Heart left ventricle (tissue), 16 donors: ENCODE data around the gene CBX7. TPM values are rescaled to one million over a fixed set of nuclear protein-coding genes. Genes with fewer than 3 reads are reported as not detected.

ENCODE experiments used
- ATAC-seq, 4 donors: fragments of 200-7000 bp; cut with Tn5 transposase; one replicate each; pipeline ENCODE4 v1.9.1; 2020 to 2022; ENCODE audit warnings: moderate library complexity in 4 of 4, mild to moderate bottlenecking in 3 of 4, moderate number of reproducible peaks in 1 of 4
- DNase-seq, 5 donors: peaks; one replicate each; pipeline ENCODE4 v3.0.0-alpha.2; 2020
- H3K27ac ChIP-seq, 12 donors: fragments of 200-600 bp; sonication (generic) in 4 of 12; one replicate each; pipeline versions ENCODE4 v1.5.0 to v1.8.0; 2016 to 2022; ENCODE audit warnings: mild to moderate bottlenecking in 2 of 12
- H3K27me3 ChIP-seq, 9 donors: fragments of 200-600 bp; sonication (generic) in 2 of 9; one replicate each; pipeline versions ENCODE4 v1.5.1 to v1.8.0; 2016 to 2022; ENCODE audit warnings: mild to moderate bottlenecking in 3 of 9
- H3K36me3 ChIP-seq, 9 donors: fragments of 200-600 bp; sonication (generic) in 2 of 9; one replicate each; pipeline versions ENCODE4 v1.5.0 to v1.8.0; 2018 to 2022; ENCODE audit warnings: mild to moderate bottlenecking in 2 of 9
- H3K4me1 ChIP-seq, 12 donors: fragments of 200-600 bp; sonication (generic) in 4 of 12; one replicate each; pipeline versions ENCODE4 v1.5.0 to v1.8.0; 2016 to 2022; ENCODE audit warnings: mild to moderate bottlenecking in 3 of 12
- H3K4me3 ChIP-seq, 12 donors: fragments of 200-600 bp; sonication (generic) in 4 of 12; one replicate each; pipeline versions ENCODE4 v1.5.0 to v1.8.0; 2017 to 2022; ENCODE audit warnings: mild to moderate bottlenecking in 9 of 12, moderate library complexity in 4 of 12
- H3K9me3 ChIP-seq, 12 donors: fragments of 200-600 bp; sonication (generic) in 4 of 12; one replicate each; pipeline versions ENCODE4 v1.5.0 to v1.8.0; 2016 to 2022; ENCODE audit warnings: mild to moderate bottlenecking in 1 of 12
- CTCF ChIP-seq, 12 donors: fragments of 200-600 bp; sonication (generic) in 4 of 12; IDR thresholded peaks; one replicate each; pipeline versions ENCODE4 v1.5.0 to v1.8.0; 2018 to 2022; ENCODE audit warnings: antibody characterized with exemption in 12 of 12, mild to moderate bottlenecking in 5 of 12
- POLR2A ChIP-seq, 2 donors: fragments of 450-650 bp; IDR thresholded peaks; one replicate each; pipeline ENCODE4 v1.6.1; 2017; ENCODE audit warnings: antibody characterized with exemption in 2 of 2, mild to moderate bottlenecking in 2 of 2, moderate library complexity in 2 of 2
- WGBS, 4 donors: extraction: QIAGEN DNeasy Blood & Tissue Kit in 2 of 4; methylation state at CpG; one replicate each; pipeline versions ENCODE4 v1.1.5 to v1.1.7; 2013 to 2018; 5-methylcytosine and 5-hydroxymethylcytosine counted together
- intact Hi-C, 10 donors: fragments of 100-400 bp; cut with DNase I; formaldehyde crosslinking; loops; one replicate each; pipeline versions ENCODE4 v1.11.1 to v1.14.2; 2022
- polyA plus RNA-seq, 2 donors: library from polyadenylated mRNA; stranded (reverse); fragments of 200-250 nt; gene quantifications; one replicate each; pipeline ENCODE4 v1.2.3, GENCODE V29; 2013
- total RNA-seq, 9 donors: library from RNA; depleted of rRNA in 2 of 9; stranded (reverse); fragments of >200 nt in 2 of 9; fragmentation: NEBNext Ultra II Directional in 3 of 9; extraction: Animal tissue kit (Norgen Biotek cat#: 25700) in 3 of 9; gene quantifications; one replicate each; pipeline versions ENCODE4 v1.1.0 to v1.2.4, GENCODE V29; 2016 to 2023
- donor health status: ischemic (EF 13 %, LVEDD 7.1; RV severe dilation, severe dysfunction).
- donor health status: healthy with polysubstance abuse.
- donor health status: DM: no; HTN: yes; CAD: no.
- donor health status: DM: no; HTN: no; CAD: no.
- donor health status: ischemic (EF 25% LVEDD 6.9; RV normal size, moderate dysfunction).
- donor health status: ischemic (EF 25% LVEDD 5.7; RV mildly dilated, moderate dysfunction).
- donor health status: healthy.
- donor health status: DM: yes; HTN: yes; CAD: no.
- donor health status: ischemic (EF 35%, LVEDD 5.7; RV mildly dilated, moderate dysfunction).
- donor health status: nonischemic (EF 11% LVEDD 7.7; RV severe dilation, severe dysfunction).
- donor health status: DM: yes; HTN: yes; CAD: no.
- donor health status: PGD.
- donor health status: ischemic (EF 29% LVEDD 5.4; RV normal size, mild dysfunction).
- donor health status: nonischemic (EF 23%, LVEDD 6.1; RV moderate dilation, normal function).

Gene CBX7
- total and polyA plus RNA-seq, 11 donors = 48.3 to 187 (median 69.8) TPM

- Histone ChIP-seq H3K27me3 (no peaks in the 10 kb centered on the region), H3K4me3 (no peak overlapping the region), H3K4me1 (peaks cover 0 to 28% (median 15%) of the 10 kb centered on the region in 12 donors), H3K27ac (peak overlapping the region in 1 of 12 donors; percentile 43), H3K9me3 (no peaks in the 10 kb centered on the region), H3K36me3 (peaks cover 0 to 30% (median 14%) of the 10 kb centered on the region in 9 donors)
- ATAC-seq (no peak), DNase-seq (no peak)
- no peak for TF ChIP-seq CTCF (IDR thresholded peaks at IDR 0.05)
- TF ChIP-seq POLR2A (IDR thresholded peaks at IDR 0.05) = no peak
- intact Hi-C loops = loop anchor here in 1 of 10 donors (10.0 kb wide), 1 partner anchor 365 kb away; no protein-coding TSS in a partner anchor
- WGBS, 4 donors = 87 to 93% (median 90%) methylated on average over 8 of the region's 8 CpGs
Observed at GRCh38 chr22:39130152-39130704, 22.3 kb downstream of the CBX7 start.

GRCh38 chr22:39129746-39130145 lies 22.7 kb downstream of the CBX7 start:
- no peaks in the 10 kb centered on the region for H3K27me3 ChIP-seq
- intact Hi-C loops = loop anchor here in 4 of 10 donors (10.0 kb wide), 3 partner anchors 255 to 365 kb away; partner anchors contain the start of gene CBX6 (in 1 of the 4)
- 88 to 92% (median 90%) methylated on average over 9 of the region's 9 CpGs for WGBS, 4 donors
- peaks cover 0 to 30% (median 14%) of the 10 kb centered on the region in 9 donors for H3K36me3 ChIP-seq
- TF ChIP-seq POLR2A (IDR thresholded peaks at IDR 0.05) = no peak
- no peak for TF ChIP-seq CTCF (IDR thresholded peaks at IDR 0.05)
- peaks cover 0 to 23% (median 15%) of the 10 kb centered on the region in 12 donors for H3K4me1 ChIP-seq
- H3K4me3 ChIP-seq = no peak overlapping the region
- ATAC-seq (no peak), DNase-seq (no peak)
- H3K9me3 ChIP-seq = no peaks in the 10 kb centered on the region
- H3K27ac ChIP-seq = peak overlapping the region in 1 of 12 donors; percentile 43

- WGBS, 4 donors = 89 to 94% (median 94%) methylated on average over 4 of the region's 4 CpGs
- Histone ChIP-seq H3K4me3 (no peak overlapping the region), H3K4me1 (peaks cover 0 to 22% (median 15%) of the 10 kb centered on the region in 12 donors), H3K27me3 (no peaks in the 10 kb centered on the region), H3K9me3 (no peaks in the 10 kb centered on the region), H3K27ac (no peak overlapping the region), H3K36me3 (peaks cover 0 to 25% (median 14%) of the 10 kb centered on the region in 9 donors)
- ATAC-seq (no peak), DNase-seq (no peak)
- TF ChIP-seq POLR2A (IDR thresholded peaks at IDR 0.05) (no peak), CTCF (IDR thresholded peaks at IDR 0.05) (no peak)
- intact Hi-C loops = loop anchor here in 3 of 10 donors (10.0 kb wide), 3 partner anchors 254 to 364 kb away; partner anchors contain the start of gene CBX6 (in 1 of the 3)
Observed at GRCh38 chr22:39129081-39129480, 23.4 kb downstream of the CBX7 start.

- no peak for TF ChIP-seq POLR2A (IDR thresholded peaks at IDR 0.05)
- no peak for TF ChIP-seq CTCF (IDR thresholded peaks at IDR 0.05)
- ATAC-seq (no peak), DNase-seq (no peak)
- Histone ChIP-seq H3K27me3 (no peaks in the 10 kb centered on the region), H3K4me3 (no peak overlapping the region), H3K4me1 (peaks cover 0 to 22% (median 15%) of the 10 kb centered on the region in 12 donors), H3K36me3 (peaks cover 0 to 20% (median 9%) of the 10 kb centered on the region in 9 donors), H3K27ac (no peak overlapping the region), H3K9me3 (no peaks in the 10 kb centered on the region)
- intact Hi-C loops = loop anchor here in 3 of 10 donors (10.0 kb wide), 3 partner anchors 254 to 364 kb away; partner anchors contain the start of gene CBX6 (in 1 of the 3)
- 93 to 96% (median 94%) methylated on average over 5 to 6 of the region's 6 CpGs for WGBS, 4 donors
Observed at GRCh38 chr22:39128508-39128907, 24.0 kb downstream of the CBX7 start.
